NCI-H774 (cell line): ENCODE measurements around the gene PUS3.

ENCODE experiments used
- DNase-seq: peaks from one replicate; lab custom pipeline; 2025; lab: John Stamatoyannopoulos, UW

The PUS3 gene

DNA sequence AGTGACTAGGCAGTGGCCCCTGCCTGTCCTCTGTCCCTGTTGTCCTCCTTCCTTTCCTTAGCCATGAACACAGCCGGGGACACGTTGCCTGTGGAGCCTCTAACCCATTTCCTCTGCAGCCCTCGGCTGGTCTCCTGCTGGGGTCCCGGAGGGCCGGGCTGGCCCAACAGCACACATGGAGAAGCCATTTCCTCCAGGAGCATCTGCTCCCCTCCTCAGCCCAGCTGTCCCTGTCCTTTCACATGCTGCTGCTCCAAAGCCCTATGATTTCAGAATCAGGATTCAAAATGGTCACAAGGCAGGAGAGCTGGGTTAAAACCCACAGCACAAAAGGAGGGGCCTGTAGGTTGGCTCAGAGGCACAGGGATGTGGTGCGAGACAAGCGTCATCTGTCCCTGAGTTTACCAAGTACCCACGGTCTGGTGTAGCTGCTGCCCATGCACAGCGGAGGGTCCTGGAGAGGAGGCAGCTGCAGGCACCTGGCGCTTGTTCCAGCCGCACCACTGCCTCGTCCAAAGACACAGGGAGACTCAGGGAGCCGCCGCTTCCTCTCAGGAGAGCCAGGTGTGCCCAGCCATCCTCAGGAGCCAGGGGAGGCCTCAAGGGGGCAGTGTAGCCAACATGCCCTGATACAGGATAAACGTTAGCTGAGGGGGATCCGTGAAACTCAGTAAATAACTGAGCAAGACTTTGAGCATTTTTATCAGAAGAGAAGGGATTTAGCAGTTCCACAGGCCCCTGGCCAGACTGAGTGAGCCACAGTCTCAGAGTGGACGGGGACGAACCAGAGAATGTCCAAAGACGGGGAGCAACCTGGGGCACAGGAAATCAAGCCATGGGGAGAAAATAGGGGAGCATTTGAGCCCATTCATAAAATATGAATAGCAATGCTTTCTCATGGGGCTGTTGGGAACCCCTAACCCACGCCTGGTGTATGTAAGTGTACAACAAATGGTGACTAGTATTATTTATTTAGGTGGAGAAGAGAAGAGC is 38.9 kb upstream of the PUS3 start:
- peak; percentile 76 for DNase-seq

DNA sequence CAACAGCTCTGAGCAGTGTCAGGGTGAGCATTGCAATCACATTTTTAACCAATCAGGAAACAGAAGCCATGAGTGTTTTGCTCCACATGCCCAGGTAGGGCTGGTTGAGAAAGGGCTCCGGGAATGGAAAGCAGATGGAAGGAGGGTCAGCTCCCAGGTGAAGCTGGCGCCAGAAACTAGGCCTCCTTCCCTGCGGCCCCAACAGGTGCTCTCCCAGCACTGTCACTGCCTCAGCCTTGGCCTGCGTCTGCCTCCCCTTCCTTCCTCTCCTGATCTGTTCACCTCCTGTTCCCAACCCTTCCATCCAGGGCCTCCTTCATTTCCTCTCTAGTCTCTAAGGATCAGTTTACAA is 38.2 kb upstream of the PUS3 start:
- no peak for DNase-seq

DNA sequence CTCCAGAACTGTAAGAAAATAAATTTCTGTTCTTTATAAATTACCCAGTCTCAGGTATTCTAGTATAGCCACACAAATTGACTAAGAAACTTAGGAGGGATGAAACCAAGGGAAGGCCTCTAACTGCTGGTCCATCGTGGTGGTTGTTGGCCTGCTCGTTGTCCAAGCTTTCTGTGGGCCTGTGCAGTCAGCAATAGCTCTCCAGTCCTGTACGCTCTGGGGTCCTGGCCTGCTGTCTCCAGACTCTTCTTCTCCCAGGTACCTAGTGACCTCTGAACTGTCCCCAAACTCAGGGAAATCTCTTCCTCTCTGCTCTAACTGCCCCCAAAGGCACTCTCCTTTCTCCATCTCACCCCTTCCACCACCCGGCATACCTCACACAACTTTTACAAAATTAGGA is 37.1 kb upstream of the PUS3 start:
- no peak for DNase-seq

DNA sequence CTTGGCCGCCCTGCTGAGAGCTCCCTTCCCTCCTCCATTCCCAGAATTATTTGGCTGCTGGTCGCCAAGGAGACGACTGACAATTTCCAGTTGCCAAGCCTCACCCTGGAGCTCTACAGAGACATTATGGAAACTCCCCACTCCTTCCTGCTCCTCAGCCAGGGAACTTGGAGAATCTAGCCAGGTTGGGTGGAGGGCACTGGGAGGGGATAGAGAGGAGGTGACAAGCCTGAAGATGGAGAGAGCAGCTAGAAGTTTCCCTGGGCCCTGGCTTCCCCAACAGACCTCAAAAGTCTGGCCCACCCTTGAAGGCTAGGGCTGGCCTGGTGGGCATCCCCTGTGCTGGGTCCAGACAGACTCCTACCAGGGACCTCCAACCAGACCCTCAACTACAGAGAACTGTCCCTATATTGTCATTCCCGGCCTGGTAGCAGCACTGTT is 36.1 kb upstream of the PUS3 start:
- DNase-seq = no peak

DNA sequence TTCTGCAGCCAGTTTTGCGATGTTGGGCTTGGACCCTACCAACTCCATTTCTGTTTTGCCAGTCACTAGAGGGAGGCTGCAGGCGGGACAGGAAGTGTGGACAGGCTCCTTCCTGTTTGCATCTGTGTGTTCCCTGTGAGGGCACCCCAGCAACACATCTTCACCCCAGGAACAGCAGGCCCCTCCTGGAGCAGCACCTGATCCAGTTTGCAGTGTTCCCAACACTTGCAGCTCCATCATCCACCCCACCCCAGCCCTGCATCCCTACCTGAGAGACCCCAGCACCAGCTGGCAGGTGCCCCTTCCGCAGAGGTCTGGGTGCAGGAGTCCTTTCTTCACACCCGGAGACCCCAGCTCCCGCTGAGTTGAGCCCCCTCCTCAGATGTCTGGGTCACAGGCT is 35.4 kb upstream of the PUS3 start:
- no peak for DNase-seq

DNA sequence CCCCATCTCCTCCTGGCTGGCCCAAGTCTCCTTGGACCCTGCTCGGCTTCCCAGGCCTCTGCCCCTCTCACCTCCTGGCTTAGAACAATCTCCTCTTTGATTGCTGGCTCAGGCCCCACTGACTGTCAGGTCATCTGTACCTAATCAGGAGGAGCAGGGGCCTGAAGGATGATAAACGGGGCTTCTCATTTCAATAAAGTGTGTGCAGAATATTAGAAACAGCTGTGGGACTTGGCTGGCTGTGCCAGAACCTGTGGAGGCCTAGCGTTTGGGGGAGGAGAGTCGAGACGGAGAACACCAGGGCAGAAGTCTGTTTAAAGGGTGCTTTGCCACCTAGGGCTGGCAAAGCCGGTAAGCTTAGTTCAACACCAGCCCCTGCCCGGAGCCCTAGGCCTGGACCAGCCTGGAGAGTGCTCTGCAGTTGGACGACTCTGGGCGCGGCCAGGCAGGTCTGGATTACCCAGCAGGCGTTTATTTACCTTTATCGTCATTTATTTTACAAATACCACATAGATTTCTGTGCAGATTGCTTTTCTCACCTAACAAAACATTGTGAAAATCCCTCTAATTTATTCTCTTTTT is 32.7 kb upstream of the PUS3 start:
- no peak for DNase-seq

DNA sequence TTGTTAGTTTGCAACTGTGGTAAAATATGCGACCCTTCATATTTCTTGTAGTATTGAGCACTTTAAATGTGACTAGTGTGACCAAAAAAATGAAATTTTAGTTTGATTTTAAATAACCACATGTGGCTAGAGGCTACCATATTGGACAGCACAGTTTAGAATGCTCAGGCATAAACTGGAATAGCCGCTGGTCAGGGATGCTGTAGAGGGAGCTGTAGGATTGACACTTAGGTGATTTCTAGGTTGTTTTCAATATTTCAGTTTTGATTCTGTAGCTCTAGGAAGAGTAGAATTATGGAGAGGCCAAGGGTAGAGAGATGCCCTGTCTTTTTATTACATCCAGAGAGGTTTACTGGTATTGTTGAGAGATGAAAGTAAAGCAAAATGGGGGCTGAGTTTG is 32.0 kb upstream of the PUS3 start:
- no peak for DNase-seq

DNA sequence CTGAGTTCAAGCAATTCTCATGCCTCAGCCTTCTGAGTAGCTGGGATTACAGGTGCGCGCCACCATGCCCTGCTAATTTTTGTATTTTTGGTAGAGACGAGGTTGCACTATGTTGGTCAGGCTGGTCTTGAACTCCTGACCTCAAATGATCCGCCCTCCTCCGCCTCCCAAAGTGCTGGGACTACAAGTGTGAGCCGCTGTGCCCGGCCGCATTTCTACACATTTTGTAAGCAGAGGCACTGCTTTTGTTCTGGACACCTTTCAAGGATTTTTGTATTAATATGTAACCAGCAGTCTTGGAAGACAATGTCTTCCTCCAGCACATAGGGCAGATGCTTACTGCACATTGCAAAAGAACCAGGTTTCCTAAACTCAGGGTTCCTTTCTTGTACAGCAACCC is 31.5 kb upstream of the PUS3 start:
- DNase-seq = no peak

DNA sequence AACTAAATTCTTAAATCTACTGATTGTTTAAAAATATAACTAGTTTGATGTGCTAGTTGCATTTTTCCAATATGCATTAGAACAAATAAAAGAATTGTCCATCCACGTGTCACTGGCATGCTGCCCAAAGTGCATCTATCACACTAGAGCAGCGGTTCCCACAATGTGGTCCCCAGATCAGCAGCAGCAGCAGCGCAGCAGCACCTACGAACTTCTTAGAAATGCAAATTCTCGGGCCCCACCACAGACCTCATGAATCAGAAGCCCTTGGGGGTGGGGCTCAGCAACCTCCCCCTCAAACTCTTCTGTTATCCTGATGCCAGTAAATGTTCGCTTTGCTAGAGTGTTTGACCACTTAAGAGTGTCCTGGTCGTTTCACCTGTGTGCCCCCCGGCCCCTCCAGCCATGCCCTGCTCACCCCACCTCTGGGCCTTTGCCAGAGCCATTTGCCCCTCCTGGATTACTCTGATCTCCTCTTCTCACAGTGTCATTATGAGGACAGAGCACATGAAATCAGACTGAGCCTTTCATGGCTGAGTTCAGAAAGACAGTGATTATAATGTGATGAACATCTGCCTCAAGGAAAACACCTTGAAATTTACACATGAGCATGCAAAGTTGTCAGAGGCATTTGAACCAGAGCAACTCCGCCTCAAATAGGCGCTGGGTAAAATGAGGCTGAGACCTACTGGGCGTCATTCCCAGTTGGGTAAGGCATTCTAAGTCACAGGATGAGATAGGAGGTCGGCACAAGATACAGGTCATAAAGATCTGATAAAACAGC is 30.2 kb upstream of the PUS3 start:
- DNase-seq = no peak

DNA sequence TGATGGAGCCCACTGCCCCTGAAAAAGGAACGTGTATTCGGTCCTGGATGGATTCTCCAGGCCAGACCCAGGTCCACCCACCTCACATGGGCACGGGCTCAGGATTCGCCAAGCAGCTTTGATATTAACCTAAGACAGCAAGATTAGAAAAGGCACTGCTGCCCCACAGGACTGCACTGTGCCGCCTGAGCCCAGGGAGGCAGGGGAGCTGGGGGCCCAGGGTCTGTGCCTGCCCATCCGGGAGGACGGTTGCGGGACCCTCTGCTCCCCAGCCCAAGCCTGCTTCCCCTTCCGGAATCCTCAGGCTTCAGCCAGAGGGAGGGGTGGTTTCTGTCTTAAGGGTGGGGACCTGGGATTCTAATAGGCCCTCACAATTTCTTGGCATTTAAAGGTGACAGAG is 29.3 kb upstream of the PUS3 start:
- no peak for DNase-seq

DNA sequence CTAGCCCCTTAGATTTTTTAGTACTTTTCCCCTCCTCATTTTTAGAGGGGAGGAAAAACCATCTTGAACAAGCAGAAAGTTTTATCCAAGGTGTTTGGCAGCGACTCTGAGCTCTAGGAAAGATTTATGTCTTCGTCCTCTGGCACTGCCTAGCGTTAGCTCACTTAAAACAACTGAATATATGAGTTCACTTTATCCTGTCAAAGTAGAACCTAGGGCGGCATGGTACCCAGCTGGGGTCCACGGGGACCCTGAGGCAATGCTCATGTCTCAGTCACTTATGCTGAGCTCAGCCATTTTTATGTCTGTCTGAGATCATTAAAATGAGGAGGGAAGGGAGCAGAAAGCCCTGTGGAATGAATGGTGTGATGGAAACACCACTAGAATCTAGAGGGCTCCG is 28.7 kb upstream of the PUS3 start:
- DNase-seq = no peak

DNA sequence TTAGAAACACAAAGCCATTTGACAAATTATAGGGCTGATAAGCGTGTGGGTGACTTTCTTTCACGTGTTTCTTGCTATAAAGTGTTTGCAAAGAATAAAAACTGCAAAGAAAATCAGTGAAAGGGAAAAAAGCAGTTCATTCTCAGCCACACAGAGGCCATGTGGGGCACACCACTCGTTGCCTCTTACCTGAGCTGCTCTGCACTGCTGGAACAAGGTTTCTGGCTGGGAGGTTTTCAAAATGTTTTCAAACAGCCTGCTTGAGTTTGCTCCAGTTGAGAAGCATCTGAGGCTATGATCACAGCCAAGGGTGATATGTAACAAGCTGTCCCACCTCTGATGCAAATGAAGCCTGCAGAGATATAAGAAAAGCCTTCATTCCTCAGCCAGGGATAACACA is 28.1 kb upstream of the PUS3 start:
- no peak for DNase-seq

DNA sequence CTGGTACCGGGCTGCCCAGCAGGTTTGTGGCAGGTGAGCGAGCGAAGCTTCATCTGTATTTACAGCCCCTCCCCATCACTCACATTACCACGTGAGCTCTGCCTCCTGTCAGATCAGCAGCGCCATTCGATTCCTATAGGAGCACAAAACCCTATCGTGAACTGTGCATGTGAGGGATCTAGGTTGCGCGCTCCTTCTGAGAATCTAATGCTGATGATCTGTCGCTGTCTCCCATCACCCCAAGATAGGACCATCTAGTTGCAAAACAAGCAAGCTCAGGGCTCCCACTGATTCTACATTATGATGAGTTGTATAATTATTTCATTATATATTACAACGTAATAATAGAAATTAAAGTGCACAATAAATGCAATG is 27.1 kb upstream of the PUS3 start:
- DNase-seq = no peak

DNA sequence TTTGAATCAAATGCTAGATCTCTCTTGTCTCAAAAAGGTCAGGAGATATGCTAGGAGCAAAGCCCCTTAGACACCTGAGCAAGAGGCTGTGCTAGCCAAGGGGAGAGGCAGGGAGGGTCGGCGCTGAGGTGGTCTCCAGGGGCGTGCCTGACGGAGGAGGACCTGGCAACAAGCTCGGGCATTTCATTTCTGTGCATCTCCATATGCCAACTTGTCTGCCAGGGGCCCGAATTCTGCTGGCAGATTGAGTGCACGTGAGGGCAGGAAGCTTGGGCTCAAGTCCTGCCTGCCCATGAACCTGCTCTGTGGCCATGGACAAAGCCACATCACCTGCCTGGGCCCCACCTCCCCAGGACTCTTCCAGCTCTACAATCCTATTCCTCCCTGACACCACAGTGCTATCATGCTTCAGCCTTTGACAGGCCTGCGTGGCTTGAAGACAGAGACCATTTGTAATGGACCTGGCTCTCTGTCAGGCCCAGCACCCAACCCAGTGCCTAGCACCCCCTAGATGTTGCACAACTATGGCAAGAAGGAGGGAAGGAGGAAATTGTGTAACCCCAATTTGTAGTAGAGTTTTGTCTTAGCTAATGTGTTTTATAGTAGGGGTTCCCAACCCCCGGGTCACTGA is 26.6 kb upstream of the PUS3 start:
- no peak for DNase-seq

DNA sequence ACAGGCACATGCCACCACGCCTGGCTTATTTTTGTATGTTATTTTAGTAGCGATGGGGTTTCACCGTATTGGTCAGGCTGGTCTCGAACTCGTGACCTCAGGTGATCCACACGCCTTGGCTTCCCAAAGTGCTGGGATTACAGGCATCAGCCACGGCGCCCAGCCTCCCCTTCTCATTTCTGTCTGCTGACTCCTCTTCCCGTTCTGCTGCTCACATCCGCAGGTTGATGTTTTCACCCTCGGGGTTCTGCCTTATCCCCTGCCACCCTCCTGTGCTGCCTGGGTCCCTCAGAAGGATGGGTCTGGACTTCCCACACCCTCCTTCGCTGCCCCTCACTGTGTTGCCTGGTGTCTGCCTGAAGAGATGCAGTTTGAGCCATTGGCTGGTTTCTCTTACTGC is 23.7 kb upstream of the PUS3 start:
- no peak for DNase-seq

DNA sequence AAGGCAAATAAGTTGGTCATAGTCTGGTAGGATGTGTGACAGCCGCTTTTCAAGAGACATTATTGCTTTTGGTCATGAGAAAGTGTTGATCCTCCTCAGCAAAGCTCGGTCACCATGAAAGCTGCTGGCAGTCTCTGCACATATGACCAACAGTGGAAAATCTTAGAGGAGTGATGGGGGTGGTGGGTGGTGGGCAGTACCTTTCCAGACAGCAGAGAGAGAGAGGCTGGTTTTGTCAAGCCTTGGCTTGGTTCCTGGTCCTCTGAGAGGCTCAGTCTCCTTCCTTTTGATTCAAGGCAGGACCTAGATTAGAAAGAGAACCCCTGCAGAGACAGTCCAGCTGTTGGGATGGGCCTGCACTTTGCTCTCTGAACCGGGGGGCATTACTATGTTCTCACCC is 22.8 kb upstream of the PUS3 start:
- DNase-seq = no peak

DNA sequence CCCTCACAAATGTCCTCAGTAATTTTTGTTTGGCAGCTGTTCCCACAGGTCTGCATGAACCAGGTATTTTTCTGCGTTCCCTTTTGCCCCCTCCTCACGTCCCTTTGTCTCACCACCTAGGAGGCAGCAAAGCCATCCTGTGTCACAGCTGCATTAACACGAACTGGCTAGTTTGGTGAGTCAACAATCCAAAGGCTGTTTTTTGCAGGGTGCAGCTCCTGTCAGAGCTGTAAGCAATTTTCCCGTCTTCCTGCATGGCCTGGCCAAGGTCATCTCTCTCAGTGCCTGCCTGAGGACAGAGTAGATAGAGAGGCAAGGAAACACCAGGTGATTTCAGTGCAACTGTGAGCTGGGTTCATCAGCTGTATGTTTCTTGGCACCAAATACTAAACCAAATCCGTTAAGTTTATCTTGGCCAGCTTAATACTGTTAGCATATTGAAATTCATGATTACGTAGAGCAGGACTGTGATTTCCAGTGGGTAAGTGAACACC is 22.3 kb upstream of the PUS3 start:
- no peak for DNase-seq

DNA sequence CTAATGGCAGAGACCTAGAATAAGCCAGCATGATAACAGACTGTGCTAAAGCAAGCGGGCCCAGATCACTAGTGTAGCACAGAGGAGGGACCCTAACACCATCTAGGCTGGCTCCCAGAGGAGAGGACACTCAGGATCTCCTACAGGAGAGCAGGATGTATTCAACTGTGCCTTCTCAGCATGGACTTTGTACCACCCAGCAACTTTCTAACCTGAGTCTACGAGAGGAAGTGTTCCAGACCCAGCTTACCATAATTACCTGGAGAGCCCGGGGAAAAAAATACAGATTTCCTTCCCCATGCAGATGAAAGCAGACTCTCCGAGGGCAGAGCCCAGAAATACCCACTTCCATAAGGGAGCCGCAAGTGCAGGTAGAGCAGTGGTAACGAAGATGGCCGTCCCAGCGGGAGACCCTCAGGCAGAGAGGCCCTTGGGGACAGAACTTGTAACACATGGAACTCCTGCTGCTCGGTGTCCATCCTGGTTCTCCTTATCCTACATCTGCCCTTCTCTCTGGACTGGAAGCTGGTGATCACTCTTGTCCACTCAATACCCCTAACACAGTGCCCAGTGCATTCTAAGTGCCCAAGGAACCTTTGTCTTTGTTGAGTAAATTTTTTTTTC is 21.5 kb upstream of the PUS3 start:
- no peak for DNase-seq

DNA sequence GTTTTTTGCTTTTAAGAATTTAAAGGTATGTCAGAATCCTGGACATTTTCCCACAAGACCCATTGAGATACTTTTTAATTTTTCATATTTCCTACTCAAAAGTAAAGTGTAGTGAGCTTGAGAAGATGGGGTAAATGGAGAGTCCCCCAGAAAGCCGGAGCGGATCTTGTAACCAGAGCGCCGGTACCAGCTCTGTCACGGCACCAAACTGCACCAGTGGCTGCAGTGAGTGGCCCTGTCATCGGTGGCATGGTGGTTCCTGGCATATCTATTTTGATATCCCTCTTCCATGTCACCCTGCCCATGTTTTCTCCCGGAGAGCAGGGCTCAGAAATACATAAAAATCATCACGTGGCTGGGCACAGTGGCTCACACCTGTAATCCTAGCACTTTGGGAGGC is 20.6 kb upstream of the PUS3 start:
- DNase-seq = no peak

DNA sequence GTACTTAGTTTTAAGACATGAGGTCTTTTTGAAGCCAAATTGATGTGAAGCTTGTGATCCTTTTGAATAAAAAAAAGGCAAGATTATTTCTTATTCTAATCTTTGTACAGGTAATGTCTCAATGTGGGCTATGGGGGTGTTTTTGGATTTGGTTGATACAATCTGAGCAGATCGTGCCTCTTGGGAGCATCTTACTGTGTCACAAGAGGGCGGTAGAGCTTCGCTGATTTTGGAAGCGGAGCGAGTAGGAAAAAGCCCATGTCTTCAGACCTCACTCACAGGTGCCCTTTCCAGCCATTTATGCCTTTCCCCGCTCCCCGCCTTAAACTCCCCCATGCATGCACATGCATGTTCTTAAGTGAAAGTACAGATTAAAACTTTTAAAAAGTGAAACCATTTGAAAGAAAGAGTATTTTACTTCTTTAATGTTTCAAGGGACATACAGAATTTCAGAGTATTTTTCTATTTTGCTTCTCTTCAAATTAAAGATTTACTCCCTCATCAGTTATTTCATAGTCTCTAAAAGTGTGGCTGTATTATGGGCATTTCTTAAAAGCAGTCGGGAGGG is 20.1 kb upstream of the PUS3 start:
- DNase-seq = peak; percentile 74

DNA sequence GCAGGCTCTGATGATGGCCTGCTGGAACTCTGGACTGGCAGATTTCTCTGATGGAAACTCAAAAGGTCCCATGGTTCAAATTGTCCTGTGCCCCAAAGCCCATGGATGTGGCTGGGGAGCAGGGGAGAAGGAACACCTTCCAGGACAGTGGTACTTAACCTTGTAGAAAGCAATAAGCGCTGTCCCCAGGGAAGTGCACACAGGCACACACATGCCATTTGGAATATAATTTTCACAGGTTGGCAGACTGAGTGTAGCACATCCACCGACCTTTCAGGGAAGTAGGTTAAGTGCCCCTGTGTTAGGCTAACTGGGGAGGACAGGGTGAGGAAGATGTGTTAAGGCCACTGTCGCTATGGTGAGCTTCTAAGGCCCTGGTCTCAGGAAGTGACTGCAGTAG is 19.1 kb upstream of the PUS3 start:
- DNase-seq = no peak

DNA sequence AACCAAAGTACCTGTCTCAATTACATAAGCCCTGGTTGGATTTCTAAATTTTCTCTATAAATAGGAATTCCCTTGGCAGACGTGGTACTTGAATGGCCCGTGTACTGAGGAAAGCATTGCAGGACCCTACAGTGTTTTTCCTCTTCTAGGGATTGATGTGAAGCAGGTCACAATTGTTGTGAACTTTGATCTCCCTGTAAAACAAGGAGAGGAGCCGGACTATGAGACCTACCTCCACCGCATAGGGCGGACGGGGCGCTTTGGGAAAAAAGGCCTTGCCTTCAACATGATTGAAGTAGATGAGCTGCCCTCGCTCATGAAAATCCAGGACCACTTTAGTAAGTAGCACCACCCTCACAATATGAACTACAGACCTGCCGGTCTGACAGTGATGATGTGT is 18.0 kb upstream of the PUS3 start:
- DNase-seq = no peak
